ENCODE data around the gene CDC20B. TPM values are rescaled to one million over a fixed set of nuclear protein-coding genes. Genes with fewer than 3 reads are reported as not detected.

The CDC20B gene
- total RNA-seq, 1 donor: not detected

DNA sequence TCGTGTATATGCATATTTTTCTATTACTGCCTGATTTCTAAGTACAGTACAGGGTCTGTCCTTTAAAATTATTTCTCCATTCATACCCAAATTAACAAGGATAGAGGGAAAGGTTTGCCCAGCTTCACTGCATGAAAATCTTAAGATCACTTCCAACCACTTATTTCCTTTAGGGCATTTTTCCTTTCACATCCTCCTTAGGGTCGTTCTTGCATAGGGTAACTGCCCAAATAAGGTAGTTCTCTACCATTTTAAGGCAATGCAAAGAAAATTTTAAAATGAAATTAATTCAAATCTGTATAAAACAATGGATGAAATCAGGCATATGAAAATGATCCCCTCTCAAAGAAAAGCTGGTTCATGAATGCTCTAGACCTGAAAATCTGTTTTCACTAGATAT, 4.1 kb upstream of the CDC20B start:
- no peaks in the 10 kb centered on the region for H3K9me3 ChIP-seq (ENCODE audit: low read depth, low read length)
- H2AFZ ChIP-seq (ENCODE audit: low read length): no peak overlapping the region
- H3K4me2 ChIP-seq (ENCODE audit: insufficient read depth, low read length): peak overlapping the region; percentile 74
- no peaks in the 10 kb centered on the region for H4K20me1 ChIP-seq (ENCODE audit: insufficient read depth, low read length)
- TF ChIP-seq, protein P1, sequence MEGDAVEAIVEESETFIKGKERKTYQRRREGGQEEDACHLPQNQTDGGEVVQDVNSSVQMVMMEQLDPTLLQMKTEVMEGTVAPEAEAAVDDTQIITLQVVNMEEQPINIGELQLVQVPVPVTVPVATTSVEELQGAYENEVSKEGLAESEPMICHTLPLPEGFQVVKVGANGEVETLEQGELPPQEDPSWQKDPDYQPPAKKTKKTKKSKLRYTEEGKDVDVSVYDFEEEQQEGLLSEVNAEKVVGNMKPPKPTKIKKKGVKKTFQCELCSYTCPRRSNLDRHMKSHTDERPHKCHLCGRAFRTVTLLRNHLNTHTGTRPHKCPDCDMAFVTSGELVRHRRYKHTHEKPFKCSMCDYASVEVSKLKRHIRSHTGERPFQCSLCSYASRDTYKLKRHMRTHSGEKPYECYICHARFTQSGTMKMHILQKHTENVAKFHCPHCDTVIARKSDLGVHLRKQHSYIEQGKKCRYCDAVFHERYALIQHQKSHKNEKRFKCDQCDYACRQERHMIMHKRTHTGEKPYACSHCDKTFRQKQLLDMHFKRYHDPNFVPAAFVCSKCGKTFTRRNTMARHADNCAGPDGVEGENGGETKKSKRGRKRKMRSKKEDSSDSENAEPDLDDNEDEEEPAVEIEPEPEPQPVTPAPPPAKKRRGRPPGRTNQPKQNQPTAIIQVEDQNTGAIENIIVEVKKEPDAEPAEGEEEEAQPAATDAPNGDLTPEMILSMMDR (IDR thresholded peaks at IDR 0.05; ENCODE audit: extremely low read depth, low read depth, low read length): no peak
- no peaks in the 10 kb centered on the region for H3K36me3 ChIP-seq (ENCODE audit: insufficient read depth, low read length)
- H3K79me2 ChIP-seq (ENCODE audit: insufficient read depth, low read length): no peaks in the 10 kb centered on the region
- H3K4me3 ChIP-seq (ENCODE audit: insufficient read depth, low read length): no peak overlapping the region
- no peak overlapping the region for H3K27ac ChIP-seq (ENCODE audit: low read depth, low read length)
- H3K27me3 ChIP-seq (ENCODE audit: insufficient read depth, low read length): peaks cover 86% of the 10 kb centered on the region
- no peak for DNase-seq (ENCODE audit: insufficient read length, low spot score, missing footprints)
- H3K4me1 ChIP-seq (ENCODE audit: insufficient read depth, low read length): peaks cover 21% of the 10 kb centered on the region

DNA sequence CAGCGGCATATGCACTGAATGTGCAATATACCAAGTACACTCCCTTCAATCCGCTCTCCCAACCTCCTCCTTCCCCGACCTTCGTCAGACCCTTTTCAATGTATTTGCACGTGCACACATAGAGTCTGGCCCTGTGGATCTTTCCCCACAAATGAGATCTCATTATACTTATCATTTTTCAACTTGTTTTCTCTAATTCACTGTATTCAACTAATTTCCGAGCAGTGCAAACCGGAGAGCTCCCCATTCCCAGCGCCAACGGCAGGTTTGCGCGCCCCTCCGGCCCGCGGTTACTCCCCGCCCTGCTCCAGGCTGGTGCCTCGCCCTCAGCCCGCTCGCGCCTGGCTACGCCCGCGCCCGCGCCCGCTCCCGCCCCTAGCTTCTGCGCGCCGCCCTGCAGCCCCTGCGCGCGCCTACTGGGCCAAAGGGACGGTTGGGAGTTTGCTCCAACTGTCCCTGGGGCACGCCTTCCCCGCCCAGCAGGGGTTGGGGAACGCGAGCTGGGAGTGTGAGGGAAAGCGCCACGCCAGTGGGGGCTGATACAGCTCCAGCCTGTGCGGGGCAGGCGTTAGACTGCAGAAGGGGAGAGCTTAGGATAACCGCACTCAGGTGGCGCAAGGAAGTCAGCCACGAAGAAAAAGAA, 3.3 kb upstream of the CDC20B start:
- peak overlapping the region; percentile 60 for H3K4me3 ChIP-seq (ENCODE audit: insufficient read depth, low read length)
- H3K4me1 ChIP-seq (ENCODE audit: insufficient read depth, low read length): peaks cover 22% of the 10 kb centered on the region
- H3K79me2 ChIP-seq (ENCODE audit: insufficient read depth, low read length): no peaks in the 10 kb centered on the region
- TF ChIP-seq, protein P1 (IDR thresholded peaks at IDR 0.05; ENCODE audit: extremely low read depth, low read depth, low read length): no peak
- H3K27ac ChIP-seq (ENCODE audit: low read depth, low read length): no peak overlapping the region
- H4K20me1 ChIP-seq (ENCODE audit: insufficient read depth, low read length): no peaks in the 10 kb centered on the region
- H3K27me3 ChIP-seq (ENCODE audit: insufficient read depth, low read length): peaks cover 78% of the 10 kb centered on the region
- DNase-seq (ENCODE audit: insufficient read length, low spot score, missing footprints): peak; percentile 69
- peak overlapping the region; percentile 71 for H2AFZ ChIP-seq (ENCODE audit: low read length)
- peak overlapping the region; percentile 74 for H3K4me2 ChIP-seq (ENCODE audit: insufficient read depth, low read length)
- H3K9me3 ChIP-seq (ENCODE audit: low read depth, low read length): no peaks in the 10 kb centered on the region
- no peaks in the 10 kb centered on the region for H3K36me3 ChIP-seq (ENCODE audit: insufficient read depth, low read length)

DNA sequence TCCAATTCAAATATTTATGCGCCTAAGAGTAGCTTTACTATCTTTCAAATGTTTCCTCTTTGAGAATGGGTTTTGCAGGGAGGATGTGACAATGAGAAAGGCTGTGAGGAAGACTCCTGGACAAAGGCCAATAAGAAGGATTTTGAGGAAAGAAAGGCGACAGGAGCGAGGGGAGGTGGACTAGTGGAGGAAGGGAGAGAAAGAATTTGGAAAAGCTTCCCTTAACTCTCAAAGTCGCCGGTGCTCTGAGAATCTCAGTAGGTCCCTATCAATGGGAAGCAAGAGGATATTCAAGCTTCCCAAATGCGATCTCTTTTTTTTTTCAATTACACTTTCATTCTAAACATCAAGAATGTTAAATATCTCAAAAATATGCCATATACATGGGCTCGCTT, 2.8 kb upstream of the CDC20B start:
- H3K9me3 ChIP-seq (ENCODE audit: low read depth, low read length): no peaks in the 10 kb centered on the region
- H3K79me2 ChIP-seq (ENCODE audit: insufficient read depth, low read length): no peaks in the 10 kb centered on the region
- H3K27ac ChIP-seq (ENCODE audit: low read depth, low read length): no peak overlapping the region
- H3K4me3 ChIP-seq (ENCODE audit: insufficient read depth, low read length): peak overlapping the region; percentile 60
- H3K36me3 ChIP-seq (ENCODE audit: insufficient read depth, low read length): no peaks in the 10 kb centered on the region
- H3K27me3 ChIP-seq (ENCODE audit: insufficient read depth, low read length): peaks cover 73% of the 10 kb centered on the region
- TF ChIP-seq, protein P1 (IDR thresholded peaks at IDR 0.05; ENCODE audit: extremely low read depth, low read depth, low read length): no peak
- H3K4me1 ChIP-seq (ENCODE audit: insufficient read depth, low read length): peaks cover 22% of the 10 kb centered on the region
- H3K4me2 ChIP-seq (ENCODE audit: insufficient read depth, low read length): peak overlapping the region; percentile 74
- H4K20me1 ChIP-seq (ENCODE audit: insufficient read depth, low read length): no peaks in the 10 kb centered on the region
- no peak for DNase-seq (ENCODE audit: insufficient read length, low spot score, missing footprints)
- H2AFZ ChIP-seq (ENCODE audit: low read length): no peak overlapping the region

DNA sequence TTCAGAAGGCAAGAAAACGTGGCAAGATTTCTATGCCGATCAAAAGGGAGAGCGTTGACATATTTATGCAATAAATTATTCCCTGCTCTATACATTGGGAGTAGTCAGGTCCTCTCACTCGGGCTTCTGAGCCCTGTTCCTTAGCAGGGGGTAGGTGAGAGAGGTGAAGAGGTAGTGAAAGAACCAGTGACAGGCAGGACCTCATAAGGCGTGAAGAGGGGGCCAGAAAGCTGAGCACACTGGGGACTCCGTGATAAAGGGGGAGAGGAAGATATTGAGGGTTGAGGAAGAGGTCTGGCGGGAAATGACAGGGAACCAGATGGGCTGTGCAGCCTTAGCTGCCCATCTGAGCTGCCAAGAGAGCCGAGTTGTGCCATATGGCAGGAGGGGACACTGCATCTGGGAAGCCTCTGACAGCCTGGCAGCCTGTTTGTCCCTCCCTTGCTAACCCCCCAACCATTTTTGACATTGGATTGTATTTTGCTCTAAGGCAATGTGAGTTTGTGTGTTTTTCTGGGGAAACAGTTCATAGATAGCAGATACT, 782 bp upstream of the CDC20B start:
- no peaks in the 10 kb centered on the region for H4K20me1 ChIP-seq (ENCODE audit: insufficient read depth, low read length)
- peaks cover 53% of the 10 kb centered on the region for H3K27me3 ChIP-seq (ENCODE audit: insufficient read depth, low read length)
- peak; percentile 45 for DNase-seq (ENCODE audit: insufficient read length, low spot score, missing footprints)
- no peak overlapping the region for H3K27ac ChIP-seq (ENCODE audit: low read depth, low read length)
- peak overlapping the region; percentile 79 for H2AFZ ChIP-seq (ENCODE audit: low read length)
- no peaks in the 10 kb centered on the region for H3K36me3 ChIP-seq (ENCODE audit: insufficient read depth, low read length)
- peak overlapping the region; percentile 75 for H3K4me3 ChIP-seq (ENCODE audit: insufficient read depth, low read length)
- H3K9me3 ChIP-seq (ENCODE audit: low read depth, low read length): no peaks in the 10 kb centered on the region
- H3K4me1 ChIP-seq (ENCODE audit: insufficient read depth, low read length): peaks cover 22% of the 10 kb centered on the region
- no peaks in the 10 kb centered on the region for H3K79me2 ChIP-seq (ENCODE audit: insufficient read depth, low read length)
- H3K4me2 ChIP-seq (ENCODE audit: insufficient read depth, low read length): peak overlapping the region; percentile 90
- TF ChIP-seq, protein P1 (IDR thresholded peaks at IDR 0.05; ENCODE audit: extremely low read depth, low read depth, low read length): no peak
